ENCODE data around the gene KISS1R.
A peak's percentile ranks its signal among the peaks of the same experiment; 100 is the strongest.
"Not testable (repeated sequence)": the region's sequence is repeated elsewhere in the genome, so short reads cannot be mapped to it uniquely, and the experiment has no call there.

KISS1R gene

GRCh38 chr19:917323-918151 lies at the start of gene KISS1R:
TSS of gene KISS1R (plus strand) at chr19:917333. CDS start at chr19:917503, 170 bp downstream.
- DNase-seq (ENCODE audit: low read depth), result no peak

DNA sequence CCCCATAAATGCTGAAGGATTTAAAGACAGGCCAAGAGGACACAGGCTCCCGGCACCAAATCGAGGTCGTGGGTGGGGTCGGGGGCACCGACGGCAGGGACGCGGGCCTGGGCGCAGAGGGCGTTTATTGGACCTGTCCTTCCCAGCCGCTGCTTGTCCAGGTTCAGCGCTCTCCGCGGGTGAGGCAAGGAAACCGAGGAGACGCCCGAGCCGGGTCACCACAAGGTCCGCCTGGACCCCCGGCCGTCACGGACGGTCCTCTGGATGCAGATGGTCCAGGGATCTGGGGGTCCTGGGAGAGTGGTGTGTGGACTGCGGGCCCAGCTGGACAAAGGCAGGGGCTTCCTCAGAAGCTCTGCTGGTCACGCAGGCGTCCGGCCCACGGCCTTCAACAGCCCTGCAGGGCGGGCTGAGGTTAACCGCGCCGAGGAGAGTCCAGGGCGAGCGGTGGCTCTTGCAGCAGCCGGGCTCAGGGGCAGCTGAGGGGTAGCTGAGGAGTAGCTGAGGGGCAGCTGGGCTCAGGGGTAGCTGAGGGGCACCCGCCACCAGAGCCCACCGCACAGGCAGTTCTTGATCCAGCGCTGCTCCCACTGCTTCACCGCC lies 49.2 kb upstream of the KISS1R start:
- no peak for DNase-seq (ENCODE audit: low read depth)

- no peak for DNase-seq (ENCODE audit: low read depth)
Measured at GRCh38 chr19:868458-869244, 48.5 kb upstream of the KISS1R start.

- peak; percentile 93 for DNase-seq (ENCODE audit: low read depth)
Measured at GRCh38 chr19:869245-870177, 47.6 kb upstream of the KISS1R start.

DNA sequence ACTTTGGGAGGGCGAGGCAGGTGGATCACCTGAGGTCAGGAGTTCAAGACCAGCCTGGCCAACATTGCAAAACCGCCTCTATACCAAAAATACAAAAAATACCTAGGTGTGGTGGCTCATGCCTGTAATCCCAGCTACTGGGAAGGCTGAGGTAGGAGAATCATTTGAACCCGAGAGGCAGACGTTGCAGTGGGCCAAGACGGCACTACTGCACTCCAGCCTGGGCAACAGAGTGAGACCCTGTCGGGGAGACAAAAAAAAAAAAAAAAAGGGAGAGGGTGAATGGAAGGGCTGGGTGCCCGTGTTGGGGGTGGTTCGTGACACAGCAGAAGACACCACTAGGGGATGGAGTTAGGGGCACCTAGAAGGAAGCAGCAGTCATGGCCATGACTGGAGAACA lies 46.8 kb upstream of the KISS1R start:
- DNase-seq (ENCODE audit: low read depth), result no peak

DNA sequence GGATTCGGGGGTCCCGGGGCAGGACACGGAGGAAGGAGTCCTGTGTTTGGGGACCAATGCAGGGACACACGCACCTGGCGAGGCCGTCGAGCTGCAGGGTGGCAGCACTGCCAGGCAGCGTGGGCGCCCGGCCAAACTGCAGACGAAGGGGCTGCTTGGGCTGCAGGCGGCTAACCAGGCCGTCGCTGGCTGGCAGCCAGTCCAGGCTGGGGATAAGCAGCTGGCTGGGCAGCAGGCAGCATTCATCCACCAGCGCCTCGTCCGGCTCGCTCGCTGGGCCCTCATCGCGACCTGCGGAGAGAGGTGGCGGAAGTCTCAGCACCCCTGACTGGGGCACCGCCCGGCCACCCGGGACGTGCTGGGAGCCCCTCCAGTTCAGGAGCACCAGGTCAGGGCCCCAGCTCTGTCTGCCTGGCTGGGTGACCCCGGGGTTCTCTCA lies 46.2 kb upstream of the KISS1R start:
- no peak for DNase-seq (ENCODE audit: low read depth)

- DNase-seq (ENCODE audit: low read depth), result no peak
Measured at GRCh38 chr19:871446-872265, 45.5 kb upstream of the KISS1R start.

DNA sequence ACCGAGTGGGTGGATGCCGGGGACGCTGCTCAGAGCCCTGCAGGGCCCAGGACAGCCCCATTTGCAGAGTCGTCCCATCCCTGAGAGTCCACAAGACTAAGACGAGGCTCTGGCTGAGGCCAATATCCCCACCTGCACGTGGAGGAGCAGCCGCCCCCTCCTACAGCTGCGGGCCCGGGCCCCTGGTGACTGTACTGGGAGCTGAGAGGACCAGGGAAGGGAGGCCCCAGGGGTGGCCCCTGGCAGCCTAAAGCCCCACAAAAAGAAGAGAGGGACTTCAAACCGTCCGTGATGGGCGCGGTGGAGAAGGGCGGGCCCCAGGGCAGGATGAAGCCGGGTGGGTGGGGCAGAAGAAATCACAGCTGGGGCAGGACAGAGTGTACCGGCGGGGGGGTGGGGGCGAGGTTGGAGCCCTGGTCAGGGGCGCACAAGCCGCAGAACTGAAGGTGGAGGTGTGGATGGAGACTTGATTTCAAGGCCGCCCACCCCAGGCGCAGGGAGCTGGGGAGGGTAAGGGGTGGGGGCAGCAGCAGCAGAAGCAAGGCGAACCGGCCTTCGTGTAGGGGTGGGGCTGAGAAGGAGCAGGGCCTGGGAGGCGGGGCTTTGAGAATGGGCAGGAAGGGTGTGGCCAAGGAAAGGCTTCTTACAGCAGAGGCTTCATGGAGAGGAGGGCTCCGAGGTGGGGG lies 44.7 kb upstream of the KISS1R start:
- peak; percentile 76 for DNase-seq (ENCODE audit: low read depth)

GRCh38 chr19:873084-873483 lies 44.0 kb upstream of the KISS1R start:
- peak; percentile 75 for DNase-seq (ENCODE audit: low read depth)

- DNase-seq (ENCODE audit: low read depth), result no peak
Measured at GRCh38 chr19:873561-874041, 43.5 kb upstream of the KISS1R start.

DNA sequence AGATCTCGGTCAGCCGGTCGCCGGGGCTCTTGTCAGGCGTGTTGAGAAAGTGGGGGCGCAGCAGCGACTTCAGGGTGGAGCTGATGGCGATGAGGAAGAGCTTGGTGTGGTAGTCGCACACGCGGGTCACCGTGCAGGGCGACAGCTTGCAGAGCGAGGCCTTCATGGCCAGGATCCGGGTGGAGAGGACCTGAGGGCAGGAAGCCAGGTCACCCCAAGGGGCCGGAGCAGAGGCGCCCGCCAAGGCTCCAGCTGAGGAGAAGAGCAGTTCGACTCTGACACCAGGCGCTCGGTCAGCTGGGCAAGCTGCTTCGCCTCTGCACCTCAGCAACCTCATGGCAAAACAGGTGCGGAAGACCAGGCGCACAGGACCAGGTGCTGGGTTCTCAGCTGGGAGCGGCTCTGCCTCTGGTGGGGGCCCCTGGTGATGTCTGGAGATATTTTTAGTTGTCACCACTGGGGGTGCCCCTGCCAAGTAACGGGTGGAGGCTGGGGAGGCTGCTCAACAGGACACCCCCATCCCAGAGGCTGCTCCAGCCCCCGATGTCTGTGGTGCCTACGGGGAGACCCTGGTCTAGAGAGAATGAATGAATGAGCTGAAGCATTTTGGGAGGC lies 41.8 kb upstream of the KISS1R start:
- DNase-seq (ENCODE audit: low read depth), result no peak

- no peak for DNase-seq (ENCODE audit: low read depth)
Measured at GRCh38 chr19:876089-876488, 41.0 kb upstream of the KISS1R start.

DNA sequence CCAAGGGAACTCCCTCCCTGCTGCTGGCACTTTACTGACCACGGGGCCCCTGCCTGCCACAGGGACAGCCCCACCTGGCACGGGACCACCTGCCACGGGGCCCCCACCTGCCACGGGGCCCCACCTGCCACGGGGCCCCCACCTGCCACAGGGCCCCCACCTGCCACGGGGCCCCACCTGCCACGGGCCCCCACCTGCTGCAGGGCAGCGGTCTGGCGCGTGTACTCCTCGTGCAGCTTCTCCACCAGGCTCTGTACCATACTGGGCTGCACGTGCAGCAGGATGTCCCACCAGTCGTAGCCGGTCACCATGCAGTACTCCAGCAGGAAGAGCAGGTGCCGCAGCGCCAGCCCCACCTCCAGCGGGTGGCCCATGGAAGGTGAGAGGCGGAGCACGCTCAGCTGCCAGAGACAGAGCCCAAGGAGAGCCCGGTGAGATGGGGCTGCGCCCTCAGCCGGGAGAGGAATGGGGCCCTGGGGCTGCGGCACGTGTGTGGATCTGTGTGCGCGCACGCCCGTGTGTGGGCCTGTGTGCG lies 40.3 kb upstream of the KISS1R start:
- DNase-seq (ENCODE audit: low read depth), result no peak

- not testable (repeated sequence) for DNase-seq (ENCODE audit: low read depth)
Measured at GRCh38 chr19:877992-878660, 39.0 kb upstream of the KISS1R start.

GRCh38 chr19:878751-879561 lies 38.2 kb upstream of the KISS1R start:
- DNase-seq (ENCODE audit: low read depth), result not testable (repeated sequence)

GRCh38 chr19:879711-880438 lies 37.3 kb upstream of the KISS1R start:
- no peak for DNase-seq (ENCODE audit: low read depth)

Data from iris pigment epithelial cell (primary cell).